Common myeloid progenitor, CD34-positive (primary cell): ENCODE results near the gene ACAP2.

Experiments used
- CTCF ChIA-PET: fragments of 350-600 bp; sonication (Branson Sonifier 250); formaldehyde crosslinking; loops from one replicate; lab custom pipeline; 2021; ENCODE audit warnings: antibody characterized with exemption; lab: Charles Lee
- POLR2A ChIA-PET: fragments of 350-600 bp; sonication (Branson Sonifier 250); formaldehyde crosslinking; loops from one replicate; lab custom pipeline; 2021; ENCODE audit warnings: antibody characterized with exemption; lab: Charles Lee
- DNase-seq, 3 donors: peaks; one replicate each; pipeline versions ENCODE4 v3.0.0 to v3.0.0-alpha.2; 2013
- H3K27ac ChIP-seq, 2 experiments: 1 replicate in 1 of 2; 2 replicates in 1 of 2; pipeline ENCODE4 v1.7.0; 2013; ENCODE audit warnings: inconsistent platforms in 2 of 2, low read length in 2 of 2, mild to moderate bottlenecking in 2 of 2, low read depth in 1 of 2, moderate library complexity in 1 of 2; ENCODE audit not compliant: severe bottlenecking in 2 of 2, insufficient read depth in 1 of 2, poor library complexity in 1 of 2
- H3K27me3 ChIP-seq, 5 experiments: replicated peaks in 2 of 5; 1 replicate in 3 of 5; 2 replicates in 2 of 5; pipeline versions ENCODE4 v1.6.1 to v1.7.0; 2013; ENCODE audit warnings: low read length in 4 of 5, mild to moderate bottlenecking in 2 of 5, moderate library complexity in 2 of 5, inconsistent platforms in 1 of 5; ENCODE audit not compliant: insufficient read depth in 5 of 5, control insufficient read depth in 4 of 5
- H3K36me3 ChIP-seq, 4 experiments: 1 replicate in 2 of 4; 2 replicates in 2 of 4; pipeline versions ENCODE4 v1.6.1 to v1.7.0; 2013; ENCODE audit warnings: low read length in 3 of 4, control low read depth in 1 of 4, mild to moderate bottlenecking in 1 of 4; ENCODE audit not compliant: control insufficient read depth in 4 of 4, insufficient read depth in 4 of 4
- H3K4me1 ChIP-seq, 4 experiments: 1 replicate in 3 of 4; 2 replicates in 1 of 4; pipeline versions ENCODE4 v1.6.1 to v1.7.1; 2013; ENCODE audit warnings: low read length in 3 of 4, mild to moderate bottlenecking in 3 of 4, control low read depth in 1 of 4, inconsistent platforms in 1 of 4, moderate library complexity in 1 of 4; ENCODE audit not compliant: control insufficient read depth in 4 of 4, insufficient read depth in 4 of 4; ENCODE audit errors: control extremely low read depth in 1 of 4
- H3K4me3 ChIP-seq, 7 experiments: 1 replicate in 4 of 7; 2 replicates in 3 of 7; pipeline versions ENCODE4 v1.5.1 to v1.7.0; 2013; ENCODE audit warnings: mild to moderate bottlenecking in 7 of 7, low read length in 6 of 7, moderate library complexity in 6 of 7, inconsistent platforms in 2 of 7, low read depth in 2 of 7, control low read depth in 1 of 7; ENCODE audit not compliant: insufficient read depth in 4 of 7, control insufficient read depth in 1 of 7; ENCODE audit errors: extremely low read depth in 1 of 7
- H3K9me3 ChIP-seq, 5 experiments: 1 replicate in 4 of 5; 2 replicates in 1 of 5; pipeline versions ENCODE4 v1.6.1 to v1.7.1; 2013; ENCODE audit warnings: low read length in 4 of 5, mild to moderate bottlenecking in 2 of 5, inconsistent platforms in 1 of 5, low read depth in 1 of 5, moderate library complexity in 1 of 5; ENCODE audit not compliant: control insufficient read depth in 4 of 5, insufficient read depth in 2 of 5; ENCODE audit errors: control extremely low read depth in 1 of 5
- WGBS: methylation state at CpG from one replicate; pipeline ENCODE4 v1.1.5; 2013; ENCODE audit not compliant: insufficient coverage; 5-methylcytosine and 5-hydroxymethylcytosine counted together

Gene ACAP2

DNA sequence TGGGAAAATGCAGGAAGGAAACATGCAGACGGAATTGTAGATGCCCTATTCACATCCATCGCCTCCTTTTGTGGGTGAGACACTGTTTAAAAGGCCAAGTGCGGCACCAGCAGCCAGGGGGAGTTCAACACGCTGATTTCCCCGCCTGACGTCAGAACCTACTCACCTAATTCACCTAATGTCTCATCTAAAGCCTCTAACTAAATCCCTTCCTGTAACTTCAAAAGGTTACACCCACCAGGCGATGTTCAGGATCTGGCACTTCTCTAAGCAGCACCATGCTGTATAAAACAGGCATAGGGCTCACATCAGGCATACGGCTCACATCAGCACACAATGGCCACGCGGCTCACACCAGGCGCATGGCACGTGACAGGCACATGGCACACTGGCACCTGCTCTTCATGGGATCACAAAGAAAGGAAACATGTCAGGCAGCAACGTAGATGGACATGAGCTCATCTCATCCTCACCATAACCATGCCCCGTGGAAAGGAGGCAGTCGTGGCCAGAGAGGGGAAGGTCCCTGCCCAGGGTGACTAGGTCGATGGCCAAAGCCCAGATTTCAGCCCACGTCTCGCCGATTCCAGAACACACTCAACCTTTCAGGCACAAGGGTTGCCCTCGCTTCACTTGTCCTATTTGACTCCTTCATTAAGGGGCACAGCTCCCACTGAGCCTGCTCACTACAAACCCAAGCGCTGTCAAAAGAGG is 193.6 kb downstream of the ACAP2 start:
- peaks cover 0 to 4% (median 0%) of the 10 kb centered on the region in 5 experiments for H3K9me3 ChIP-seq
- H3K27me3 ChIP-seq: no peaks in the 10 kb centered on the region
- no peak overlapping the region for H3K4me3 ChIP-seq
- DNase-seq: no peak
- WGBS: 96% methylated on average over 21 of the region's 21 CpGs
- no peak overlapping the region for H3K27ac ChIP-seq
- H3K4me1 ChIP-seq: peaks cover 4 to 32% (median 22%) of the 10 kb centered on the region in 4 experiments
- CTCF ChIA-PET: interaction anchor here (0.8 to 3.3 kb wide), 22 partner anchors 9 to 581 kb away, joined by 3 to 18 read pairs (median 5); partner anchors contain the start of genes LSG1 and XXYLT1
- POLR2A ChIA-PET: no interaction called here
- H3K36me3 ChIP-seq: peaks cover 0 to 17% (median 3%) of the 10 kb centered on the region in 4 experiments

DNA sequence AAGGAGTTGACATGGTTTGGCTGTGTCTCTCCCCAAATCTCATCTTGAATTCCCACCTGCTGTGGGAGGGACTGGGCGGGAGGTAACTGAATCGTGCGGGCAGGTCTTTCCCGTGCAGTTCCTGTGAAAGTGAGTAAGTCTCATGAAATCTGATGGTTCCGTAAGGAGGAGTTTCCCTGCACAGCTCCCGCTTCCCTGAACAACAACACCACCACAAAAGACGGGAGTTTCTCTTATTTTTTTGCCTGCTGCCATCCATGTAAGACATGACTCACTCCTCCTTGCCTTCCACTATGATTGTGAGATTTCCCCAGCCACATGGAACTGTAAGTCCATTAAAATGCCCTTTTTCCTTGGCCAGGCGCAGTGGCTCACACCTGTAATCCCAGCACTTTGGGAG is 194.5 kb downstream of the ACAP2 start:
- Histone ChIP-seq H3K27me3 (no peaks in the 10 kb centered on the region), H3K27ac (no peak overlapping the region), H3K4me3 (no peak overlapping the region), H3K9me3 (peaks cover 0 to 4% (median 0%) of the 10 kb centered on the region in 5 experiments), H3K4me1 (peaks cover 4 to 40% (median 30%) of the 10 kb centered on the region in 4 experiments), H3K36me3 (peaks cover 0 to 16% (median 3%) of the 10 kb centered on the region in 4 experiments)
- CTCF ChIA-PET: interaction anchor here (0.8 to 1.8 kb wide), 5 partner anchors 22 to 565 kb away, joined by 3 to 7 read pairs (median 3); partner anchors contain the start of gene XXYLT1
- no peak for DNase-seq
- POLR2A ChIA-PET: no interaction called here
- WGBS: 98% methylated on average over 4 of the region's 8 CpGs

GRCh38 chr3:195247863-195248189 is 195.0 kb downstream of the ACAP2 start:
- peak in 2 of 3 donors; percentile 32 to 49 for DNase-seq
- 67% methylated on average over 3 of the region's 8 CpGs for WGBS
- Histone ChIP-seq H3K9me3 (peaks cover 0 to 4% (median 0%) of the 10 kb centered on the region in 5 experiments), H3K27ac (no peak overlapping the region), H3K4me1 (peaks cover 4 to 41% (median 28%) of the 10 kb centered on the region in 4 experiments), H3K4me3 (peak overlapping the region in 1 of 7 experiments; percentile 33), H3K27me3 (no peaks in the 10 kb centered on the region), H3K36me3 (peaks cover 0 to 16% (median 3%) of the 10 kb centered on the region in 4 experiments)
- POLR2A ChIA-PET: no interaction called here
- CTCF ChIA-PET: interaction anchor here (1.0 to 1.8 kb wide), 4 partner anchors 23 to 565 kb away, joined by 3 to 7 read pairs (median 4); partner anchors contain the start of gene XXYLT1

DNA sequence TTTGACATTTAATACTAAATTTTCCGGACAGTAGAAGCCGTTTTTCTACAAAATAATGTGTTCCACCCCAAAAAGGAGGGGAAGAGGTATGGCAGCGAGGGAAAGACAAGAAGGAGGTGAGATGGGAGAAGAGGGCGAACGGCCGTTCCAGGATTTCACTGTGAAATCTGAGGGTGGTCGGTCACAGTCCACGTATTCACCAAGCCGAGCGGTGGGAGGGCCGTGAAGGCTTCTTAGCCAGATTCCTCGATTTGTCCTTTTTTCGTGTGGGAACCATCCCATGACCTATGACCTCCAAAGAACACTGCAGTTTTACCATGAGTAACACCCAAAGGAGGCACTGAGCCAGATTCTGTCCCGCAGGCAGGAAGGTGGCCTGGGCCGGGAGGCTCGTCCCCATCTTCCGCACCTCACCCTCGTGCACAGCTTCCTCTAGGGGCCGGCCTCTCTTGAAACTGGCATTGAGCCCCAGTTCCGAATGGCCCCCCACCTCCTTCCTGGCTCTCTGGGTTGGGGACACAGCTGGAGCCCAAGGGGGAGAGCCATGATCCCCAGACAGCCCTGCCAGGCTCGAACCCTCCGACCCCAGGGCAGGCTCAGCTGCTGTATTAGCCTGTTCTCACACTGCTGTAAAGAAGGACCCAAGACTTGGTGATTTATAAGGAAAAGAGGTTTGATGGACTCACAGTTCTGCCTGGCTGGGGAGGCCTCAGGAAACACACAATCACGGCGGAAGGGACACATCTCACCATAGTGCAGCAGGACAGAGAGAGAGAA is 195.5 kb downstream of the ACAP2 start:
- Histone ChIP-seq H3K4me3 (peak overlapping the region in 1 of 7 experiments; percentile 33), H3K4me1 (peaks cover 3 to 39% (median 27%) of the 10 kb centered on the region in 4 experiments), H3K27me3 (no peaks in the 10 kb centered on the region), H3K27ac (no peak overlapping the region), H3K9me3 (peaks cover 0 to 4% (median 0%) of the 10 kb centered on the region in 5 experiments), H3K36me3 (peaks cover 0 to 16% (median 3%) of the 10 kb centered on the region in 4 experiments)
- CTCF ChIA-PET: interaction anchor here (1.7 kb wide), 1 partner anchor 564 kb away, joined by 4 read pairs; no protein-coding TSS in a partner anchor
- WGBS: 91% methylated on average over 18 of the region's 24 CpGs
- POLR2A ChIA-PET: no interaction called here
- DNase-seq: no peak

- 94% methylated on average over 7 of the region's 9 CpGs for WGBS
- no peaks in the 10 kb centered on the region for H3K27me3 ChIP-seq
- no peak for DNase-seq
- ChIA-PET POLR2A (no interaction called here), CTCF (interaction anchor here (1.6 kb wide), 1 partner anchor 46 kb away, joined by 4 read pairs; no protein-coding TSS in a partner anchor)
- H3K4me1 ChIP-seq: peaks cover 3 to 35% (median 25%) of the 10 kb centered on the region in 4 experiments
- H3K36me3 ChIP-seq: peaks cover 0 to 21% (median 3%) of the 10 kb centered on the region in 4 experiments
- H3K9me3 ChIP-seq: peaks cover 0 to 4% (median 0%) of the 10 kb centered on the region in 5 experiments
- no peak overlapping the region for H3K27ac ChIP-seq
- no peak overlapping the region for H3K4me3 ChIP-seq
Measured at GRCh38 chr3:195246581-195246995, 196.2 kb downstream of the ACAP2 start.

DNA sequence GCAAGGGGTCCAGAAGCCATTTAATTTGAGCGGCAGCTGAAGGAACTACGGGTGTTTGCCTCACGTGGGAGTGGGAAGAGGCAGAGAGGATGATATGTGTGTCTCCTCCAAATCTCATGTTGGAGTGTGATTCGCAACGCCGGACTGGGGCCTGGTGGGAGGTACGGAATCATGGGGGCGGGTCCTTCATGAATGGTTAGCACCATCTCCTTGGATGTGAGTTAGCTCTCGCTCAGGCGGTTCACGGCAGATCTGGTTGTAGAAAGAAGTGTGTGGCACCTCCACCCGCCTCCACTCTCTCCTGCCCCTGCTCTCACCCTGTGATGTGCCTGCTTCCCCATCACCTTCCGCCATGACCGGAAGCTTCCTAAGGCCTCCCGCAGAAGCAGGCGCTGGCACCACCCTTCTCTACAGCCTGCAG is 197.3 kb downstream of the ACAP2 start:
- DNase-seq: no peak
- 97% methylated on average over 11 of the region's 16 CpGs for WGBS

More for the DNA sequence above, 197.3 kb downstream of the ACAP2 start:
- Histone ChIP-seq H3K4me3 (no peak overlapping the region), H3K4me1 (peaks cover under 1 to 25% (median 14%) of the 10 kb centered on the region in 4 experiments), H3K27ac (no peak overlapping the region), H3K36me3 (peaks cover 0 to 22% (median 3%) of the 10 kb centered on the region in 4 experiments), H3K27me3 (no peaks in the 10 kb centered on the region), H3K9me3 (peaks cover 0 to 4% (median 0%) of the 10 kb centered on the region in 5 experiments)
- CTCF ChIA-PET: interaction anchor here (1.6 kb wide), 1 partner anchor 44 kb away, joined by 4 read pairs; no protein-coding TSS in a partner anchor
- POLR2A ChIA-PET: interaction anchor here (0.7 kb wide), 1 partner anchor 508 kb away, joined by 3 read pairs; no protein-coding TSS in a partner anchor
